ENCODE measurements around the gene KCNQ1OT1. TPM values are rescaled to one million over a fixed set of nuclear protein-coding genes. Genes with fewer than 3 reads are reported as not detected.

The KCNQ1OT1 gene
- total and polyA plus RNA-seq, 4 donors: 0.05 to 4.9 (median 0.61) TPM

DNA sequence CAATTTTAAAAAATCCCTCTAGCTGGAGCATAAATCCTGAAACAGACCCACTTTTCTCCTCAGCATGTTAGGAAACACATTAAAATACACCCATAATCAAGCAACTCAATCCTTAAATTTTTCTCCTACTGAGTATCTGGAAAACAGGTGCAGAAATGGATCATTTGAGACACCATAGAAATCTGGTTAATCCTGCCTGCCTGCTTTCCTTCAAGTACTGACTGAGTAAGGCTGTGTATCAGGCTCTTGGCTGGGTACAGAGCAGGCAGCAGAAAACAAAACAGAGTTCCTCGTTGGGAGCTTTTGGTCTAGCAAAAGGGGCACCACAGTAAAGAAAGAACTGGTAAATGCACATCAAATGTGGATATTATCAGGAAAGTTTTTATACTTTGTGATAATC, 1.9 kb downstream of the KCNQ1OT1 start:
- no peaks in the 10 kb centered on the region for H3K27me3 ChIP-seq (ENCODE audit: control insufficient read depth in 4 of 4, insufficient read depth in 4 of 4, low read length in 3 of 4)
- peaks cover 0 to 22% (median 8%) of the 10 kb centered on the region in 4 donors for H3K4me1 ChIP-seq (ENCODE audit: control insufficient read depth in 4 of 4, insufficient read depth in 4 of 4, low read length in 3 of 4)
- H3K9ac ChIP-seq (ENCODE audit: low read depth in 1 of 2, low read length in 2 of 2): peak overlapping the region in 1 of 2 donors; percentile 6
- WGBS: 41% methylated on average over 1 of the region's 1 CpG
- peak overlapping the region in 1 of 3 donors; percentile 74 for H3K4me3 ChIP-seq (ENCODE audit: low read depth in 1 of 3, low read length in 3 of 3)
- no peak overlapping the region for H3K27ac ChIP-seq (ENCODE audit: low read depth in 1 of 2, low read length in 2 of 2)
- no peak for DNase-seq (ENCODE audit: low spot score)
- H3K36me3 ChIP-seq (ENCODE audit: control insufficient read depth in 4 of 4, insufficient read depth in 3 of 4, low read depth in 1 of 4, low read length in 3 of 4): no peaks in the 10 kb centered on the region
- no peak for TF ChIP-seq YY1 (IDR thresholded peaks at IDR 0.05)
- TF ChIP-seq FOXA1 (IDR thresholded peaks at IDR 0.05): no peak
- TF ChIP-seq GABPA (IDR thresholded peaks at IDR 0.05 in 1 of 2, conservative IDR thresholded peaks at IDR 0.05 in 1 of 2): no peak
- TF ChIP-seq EGR1 (IDR thresholded peaks at IDR 0.05; ENCODE audit: low read depth in 2 of 2): no peak
- no peak for TF ChIP-seq TAF1 (conservative IDR thresholded peaks at IDR 0.05)
- TF ChIP-seq, protein P1, sequence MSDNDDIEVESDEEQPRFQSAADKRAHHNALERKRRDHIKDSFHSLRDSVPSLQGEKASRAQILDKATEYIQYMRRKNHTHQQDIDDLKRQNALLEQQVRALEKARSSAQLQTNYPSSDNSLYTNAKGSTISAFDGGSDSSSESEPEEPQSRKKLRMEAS (IDR thresholded peaks at IDR 0.05): no peak
- TF ChIP-seq, protein P2, sequence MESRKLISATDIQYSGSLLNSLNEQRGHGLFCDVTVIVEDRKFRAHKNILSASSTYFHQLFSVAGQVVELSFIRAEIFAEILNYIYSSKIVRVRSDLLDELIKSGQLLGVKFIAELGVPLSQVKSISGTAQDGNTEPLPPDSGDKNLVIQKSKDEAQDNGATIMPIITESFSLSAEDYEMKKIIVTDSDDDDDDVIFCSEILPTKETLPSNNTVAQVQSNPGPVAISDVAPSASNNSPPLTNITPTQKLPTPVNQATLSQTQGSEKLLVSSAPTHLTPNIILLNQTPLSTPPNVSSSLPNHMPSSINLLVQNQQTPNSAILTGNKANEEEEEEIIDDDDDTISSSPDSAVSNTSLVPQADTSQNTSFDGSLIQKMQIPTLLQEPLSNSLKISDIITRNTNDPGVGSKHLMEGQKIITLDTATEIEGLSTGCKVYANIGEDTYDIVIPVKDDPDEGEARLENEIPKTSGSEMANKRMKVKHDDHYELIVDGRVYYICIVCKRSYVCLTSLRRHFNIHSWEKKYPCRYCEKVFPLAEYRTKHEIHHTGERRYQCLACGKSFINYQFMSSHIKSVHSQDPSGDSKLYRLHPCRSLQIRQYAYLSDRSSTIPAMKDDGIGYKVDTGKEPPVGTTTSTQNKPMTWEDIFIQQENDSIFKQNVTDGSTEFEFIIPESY (IDR thresholded peaks at IDR 0.05): no peak
- H3K9me3 ChIP-seq (ENCODE audit: control insufficient read depth in 4 of 4, low read length in 3 of 4): no peaks in the 10 kb centered on the region

DNA sequence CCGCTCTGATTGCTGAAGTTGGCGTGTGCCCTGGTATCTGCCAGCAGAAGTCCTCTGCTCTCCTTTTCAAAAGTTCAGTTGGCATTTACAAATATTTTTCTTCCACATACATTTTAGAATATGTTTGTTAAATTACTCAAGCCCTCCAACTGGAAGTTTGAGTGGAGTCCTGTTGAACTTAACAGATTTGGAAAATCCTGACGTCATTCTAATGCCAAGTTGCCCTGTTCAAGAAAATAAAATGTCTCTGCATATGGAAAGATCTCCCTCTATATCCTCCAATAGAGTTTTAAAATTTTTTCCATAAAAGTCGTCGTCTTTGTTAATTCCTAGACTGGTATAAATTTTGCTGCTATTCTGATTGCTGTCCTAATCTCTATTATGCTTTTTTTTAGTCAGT, 3.3 kb downstream of the KCNQ1OT1 start:
- Histone ChIP-seq H3K27ac (ENCODE audit: low read depth in 1 of 2, low read length in 2 of 2) (no peak overlapping the region), H3K9ac (ENCODE audit: low read depth in 1 of 2, low read length in 2 of 2) (no peak overlapping the region), H3K27me3 (ENCODE audit: control insufficient read depth in 4 of 4, insufficient read depth in 4 of 4, low read length in 3 of 4) (no peaks in the 10 kb centered on the region), H3K4me1 (ENCODE audit: control insufficient read depth in 4 of 4, insufficient read depth in 4 of 4, low read length in 3 of 4) (peaks cover 0 to 20% (median 8%) of the 10 kb centered on the region in 4 donors), H3K36me3 (ENCODE audit: control insufficient read depth in 4 of 4, insufficient read depth in 3 of 4, low read depth in 1 of 4, low read length in 3 of 4) (no peaks in the 10 kb centered on the region), H3K9me3 (ENCODE audit: control insufficient read depth in 4 of 4, low read length in 3 of 4) (no peaks in the 10 kb centered on the region), H3K4me3 (ENCODE audit: low read depth in 1 of 3, low read length in 3 of 3) (no peak overlapping the region)
- no peak for DNase-seq (ENCODE audit: low spot score)
- 90% methylated on average over 5 of the region's 5 CpGs for WGBS
- TF ChIP-seq HNF4A (conservative IDR thresholded peaks at IDR 0.05) (no peak), YY1 (IDR thresholded peaks at IDR 0.05) (no peak), EGR1 (IDR thresholded peaks at IDR 0.05; ENCODE audit: low read depth in 2 of 2) (no peak), TAF1 (conservative IDR thresholded peaks at IDR 0.05) (no peak), RAD21 (IDR thresholded peaks at IDR 0.05) (no peak), RXRA (IDR thresholded peaks at IDR 0.05) (no peak), FOXA1 (IDR thresholded peaks at IDR 0.05) (no peak), HNF4G (IDR thresholded peaks at IDR 0.05) (no peak), SP1 (IDR thresholded peaks at IDR 0.05) (no peak)
- TF ChIP-seq, protein P3, sequence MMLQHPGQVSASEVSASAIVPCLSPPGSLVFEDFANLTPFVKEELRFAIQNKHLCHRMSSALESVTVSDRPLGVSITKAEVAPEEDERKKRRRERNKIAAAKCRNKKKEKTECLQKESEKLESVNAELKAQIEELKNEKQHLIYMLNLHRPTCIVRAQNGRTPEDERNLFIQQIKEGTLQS (IDR thresholded peaks at IDR 0.05): no peak
- TF ChIP-seq, protein P4, sequence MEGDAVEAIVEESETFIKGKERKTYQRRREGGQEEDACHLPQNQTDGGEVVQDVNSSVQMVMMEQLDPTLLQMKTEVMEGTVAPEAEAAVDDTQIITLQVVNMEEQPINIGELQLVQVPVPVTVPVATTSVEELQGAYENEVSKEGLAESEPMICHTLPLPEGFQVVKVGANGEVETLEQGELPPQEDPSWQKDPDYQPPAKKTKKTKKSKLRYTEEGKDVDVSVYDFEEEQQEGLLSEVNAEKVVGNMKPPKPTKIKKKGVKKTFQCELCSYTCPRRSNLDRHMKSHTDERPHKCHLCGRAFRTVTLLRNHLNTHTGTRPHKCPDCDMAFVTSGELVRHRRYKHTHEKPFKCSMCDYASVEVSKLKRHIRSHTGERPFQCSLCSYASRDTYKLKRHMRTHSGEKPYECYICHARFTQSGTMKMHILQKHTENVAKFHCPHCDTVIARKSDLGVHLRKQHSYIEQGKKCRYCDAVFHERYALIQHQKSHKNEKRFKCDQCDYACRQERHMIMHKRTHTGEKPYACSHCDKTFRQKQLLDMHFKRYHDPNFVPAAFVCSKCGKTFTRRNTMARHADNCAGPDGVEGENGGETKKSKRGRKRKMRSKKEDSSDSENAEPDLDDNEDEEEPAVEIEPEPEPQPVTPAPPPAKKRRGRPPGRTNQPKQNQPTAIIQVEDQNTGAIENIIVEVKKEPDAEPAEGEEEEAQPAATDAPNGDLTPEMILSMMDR (IDR thresholded peaks at IDR 0.05; ENCODE audit: low read depth, low read length, missing input control): no peak
- TF ChIP-seq, protein P1 (IDR thresholded peaks at IDR 0.05): no peak
- TF ChIP-seq, protein P2 (IDR thresholded peaks at IDR 0.05): no peak
- TF ChIP-seq, protein P5, sequence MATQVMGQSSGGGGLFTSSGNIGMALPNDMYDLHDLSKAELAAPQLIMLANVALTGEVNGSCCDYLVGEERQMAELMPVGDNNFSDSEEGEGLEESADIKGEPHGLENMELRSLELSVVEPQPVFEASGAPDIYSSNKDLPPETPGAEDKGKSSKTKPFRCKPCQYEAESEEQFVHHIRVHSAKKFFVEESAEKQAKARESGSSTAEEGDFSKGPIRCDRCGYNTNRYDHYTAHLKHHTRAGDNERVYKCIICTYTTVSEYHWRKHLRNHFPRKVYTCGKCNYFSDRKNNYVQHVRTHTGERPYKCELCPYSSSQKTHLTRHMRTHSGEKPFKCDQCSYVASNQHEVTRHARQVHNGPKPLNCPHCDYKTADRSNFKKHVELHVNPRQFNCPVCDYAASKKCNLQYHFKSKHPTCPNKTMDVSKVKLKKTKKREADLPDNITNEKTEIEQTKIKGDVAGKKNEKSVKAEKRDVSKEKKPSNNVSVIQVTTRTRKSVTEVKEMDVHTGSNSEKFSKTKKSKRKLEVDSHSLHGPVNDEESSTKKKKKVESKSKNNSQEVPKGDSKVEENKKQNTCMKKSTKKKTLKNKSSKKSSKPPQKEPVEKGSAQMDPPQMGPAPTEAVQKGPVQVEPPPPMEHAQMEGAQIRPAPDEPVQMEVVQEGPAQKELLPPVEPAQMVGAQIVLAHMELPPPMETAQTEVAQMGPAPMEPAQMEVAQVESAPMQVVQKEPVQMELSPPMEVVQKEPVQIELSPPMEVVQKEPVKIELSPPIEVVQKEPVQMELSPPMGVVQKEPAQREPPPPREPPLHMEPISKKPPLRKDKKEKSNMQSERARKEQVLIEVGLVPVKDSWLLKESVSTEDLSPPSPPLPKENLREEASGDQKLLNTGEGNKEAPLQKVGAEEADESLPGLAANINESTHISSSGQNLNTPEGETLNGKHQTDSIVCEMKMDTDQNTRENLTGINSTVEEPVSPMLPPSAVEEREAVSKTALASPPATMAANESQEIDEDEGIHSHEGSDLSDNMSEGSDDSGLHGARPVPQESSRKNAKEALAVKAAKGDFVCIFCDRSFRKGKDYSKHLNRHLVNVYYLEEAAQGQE (IDR thresholded peaks at IDR 0.05): no peak
